CD4-positive, alpha-beta T cell (primary cell): ENCODE data around the gene KCNQ2. TPM values are rescaled to one million over a fixed set of nuclear protein-coding genes. Genes with fewer than 3 reads are reported as not detected.
A peak's percentile ranks its signal among the peaks of the same experiment; 100 is the strongest.

Experiments used
- ATAC-seq: fragments of 200-7000 bp; cut with Tn5 transposase; one replicate; pipeline ENCODE4 v1.10.0; 2022; ENCODE audit warnings: mild to moderate bottlenecking; ENCODE audit not compliant: poor library complexity
- CTCF ChIA-PET: fragments of 350-600 bp; sonication (Branson Sonifier 250); formaldehyde crosslinking; loops from one replicate; lab custom pipeline; 2021; ENCODE audit warnings: antibody characterized with exemption, inconsistent platforms; lab: Charles Lee
- POLR2A ChIA-PET: fragments of 350-600 bp; sonication (Branson Sonifier 250); formaldehyde crosslinking; loops from one replicate; lab custom pipeline; 2021; ENCODE audit warnings: antibody characterized with exemption, inconsistent platforms; lab: Charles Lee
- DNase-seq, 14 experiments: peaks; one replicate each; pipeline ENCODE4 v3.0.0-alpha.2; 2013 to 2020; ENCODE audit warnings: mixed read lengths in 2 of 14
- H3K27ac ChIP-seq, 2 donors: one replicate each; pipeline versions ENCODE4 v1.5.1 to v1.7.0; 2013; ENCODE audit warnings: low read length in 2 of 2, low read depth in 1 of 2, mild to moderate bottlenecking in 1 of 2
- H3K27me3 ChIP-seq, 2 experiments: 1 replicate in 1 of 2; 2 replicates in 1 of 2; pipeline versions ENCODE4 v1.6.1 to v1.7.0; 2013; ENCODE audit warnings: low read length in 2 of 2, control low read depth in 1 of 2, mild to moderate bottlenecking in 1 of 2, moderate library complexity in 1 of 2; ENCODE audit not compliant: insufficient read depth in 2 of 2, control insufficient read depth in 1 of 2
- H3K36me3 ChIP-seq: one replicate; pipeline ENCODE4 v1.6.1; 2013; ENCODE audit warnings: low read length, control low read depth; ENCODE audit not compliant: insufficient read depth
- H3K4me1 ChIP-seq: one replicate; pipeline ENCODE4 v1.6.1; 2013; ENCODE audit warnings: low read length, control low read depth; ENCODE audit not compliant: insufficient read depth
- H3K4me3 ChIP-seq: one replicate; pipeline ENCODE4 v1.5.1; 2013; ENCODE audit warnings: mild to moderate bottlenecking, low read length, moderate library complexity
- H3K9me3 ChIP-seq, 2 experiments: 1 replicate in 1 of 2; 2 replicates in 1 of 2; pipeline versions ENCODE4 v1.6.1 to v1.7.0; 2013; ENCODE audit warnings: low read length in 2 of 2, mild to moderate bottlenecking in 2 of 2, control low read depth in 1 of 2, moderate library complexity in 1 of 2; ENCODE audit not compliant: control insufficient read depth in 1 of 2, insufficient read depth in 1 of 2
- H3K27ac Mint-ChIP-seq: one replicate; pipeline ENCODE4 v1.8.0; 2020; ENCODE audit warnings: mixed read lengths
- H3K27me3 Mint-ChIP-seq: one replicate; pipeline ENCODE4 v1.8.0; 2021; ENCODE audit warnings: mixed read lengths
- H3K36me3 Mint-ChIP-seq: one replicate; pipeline ENCODE4 v1.8.0; 2021; ENCODE audit warnings: low read depth, mixed read lengths
- H3K4me1 Mint-ChIP-seq: one replicate; pipeline ENCODE4 v1.8.0; 2021; ENCODE audit warnings: low read depth, mixed read lengths
- H3K4me3 Mint-ChIP-seq: one replicate; pipeline ENCODE4 v1.8.0; 2020; ENCODE audit warnings: mild to moderate bottlenecking, mixed read lengths
- H3K9me3 Mint-ChIP-seq: one replicate; pipeline ENCODE4 v1.8.0; 2020; ENCODE audit warnings: mixed read lengths
- intact Hi-C, 2 experiments: fragments of 100-400 bp; cut with DNase I in 1 of 2; cut with micrococcal nuclease in 1 of 2; formaldehyde crosslinking; loops; one replicate each; pipeline versions ENCODE4 v1.15.1 to v1.9.0; 2023 to 2025; cut with DNase I, micrococcal nuclease
- total RNA-seq, 174 experiments: library from RNA in 2 of 174; stranded (reverse) in 2 of 174; gene quantifications; one replicate each; pipeline ENCODE4 v1.2.3 and lab custom pipeline; 2021 to 2026
- TF ChIP-seq, protein P1 (sequence below): fragments of 200-600 bp; IDR thresholded peaks from one replicate; pipeline ENCODE4 v1.8.0; 2022; ENCODE audit warnings: antibody characterized with exemption, mild to moderate bottlenecking

Gene KCNQ2
- total RNA-seq, 2 experiments from 2014 or later = not detected

DNA sequence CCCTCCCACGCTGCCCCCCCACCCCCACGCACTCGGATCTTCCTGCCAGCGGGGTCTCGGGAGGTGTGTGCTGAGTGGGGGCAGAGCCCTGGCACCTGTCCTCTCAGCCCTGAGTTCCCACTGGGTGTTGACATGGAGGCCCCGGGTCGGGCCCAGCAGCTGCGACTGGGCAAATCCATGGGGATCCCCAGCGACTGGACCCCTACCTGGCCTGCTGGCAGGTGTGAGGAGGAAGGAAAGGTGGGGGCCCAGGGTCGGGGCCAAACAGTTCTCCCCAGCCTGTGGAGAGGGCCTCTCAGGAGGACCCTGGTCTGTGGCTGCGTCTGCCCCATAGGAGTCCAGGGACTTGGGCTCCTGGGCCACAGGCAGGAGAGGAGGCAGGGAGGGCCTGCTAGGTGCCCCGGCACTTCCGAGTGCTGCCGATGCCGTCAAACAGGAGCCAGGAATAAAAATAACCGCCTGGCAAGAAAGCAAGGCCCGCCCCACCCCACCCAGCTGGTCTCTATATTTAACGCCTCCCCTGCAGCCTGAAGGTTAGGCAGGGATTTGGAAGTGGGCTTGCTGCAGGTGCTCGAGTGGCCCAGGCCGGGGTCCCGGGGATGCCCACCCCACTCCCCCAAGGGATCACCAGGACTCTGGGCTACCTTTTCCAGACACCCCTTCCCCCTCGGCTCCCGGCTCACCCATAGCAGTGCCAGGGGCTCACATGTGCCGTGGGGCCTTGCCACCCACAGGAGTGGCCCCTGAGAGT, 27.9 kb upstream of the KCNQ2 start:
- H3K27me3 ChIP-seq = peaks cover 26 to 34% of the 10 kb centered on the region in 2 experiments
- no peak for ATAC-seq

DNA sequence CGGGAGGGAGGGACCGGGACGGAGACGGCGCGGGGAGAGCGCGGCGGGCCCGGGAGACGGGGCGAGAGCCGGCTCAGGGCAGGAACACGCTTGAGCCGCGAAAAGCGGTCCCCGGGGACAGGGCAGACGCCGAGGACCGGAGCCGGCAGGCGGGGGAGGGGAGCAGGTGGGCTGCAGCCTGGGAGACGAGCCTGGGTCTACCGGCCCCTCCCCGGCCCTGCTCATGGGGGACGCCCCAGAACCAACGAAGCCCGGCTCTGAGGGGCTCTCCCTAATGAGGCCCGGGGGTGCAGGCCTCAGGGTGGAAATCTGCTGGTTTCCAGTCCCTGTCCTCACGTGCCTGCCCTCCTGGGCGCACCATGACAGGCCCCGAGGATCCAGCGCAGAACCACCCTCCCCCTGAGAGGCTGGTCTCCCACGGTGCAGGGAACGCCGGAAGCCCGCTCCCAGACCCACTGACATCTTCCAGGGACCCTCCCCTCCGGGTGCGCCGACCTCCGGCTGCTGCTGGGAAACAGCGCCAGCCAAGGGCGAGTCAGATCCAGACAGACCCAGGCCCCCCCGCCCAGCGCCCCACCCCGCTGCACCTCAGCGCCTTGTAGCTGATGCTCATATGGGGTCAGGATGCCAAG, 27.0 kb upstream of the KCNQ2 start:
- H3K4me3 ChIP-seq = peak overlapping the region; percentile 24
- peaks cover 27% of the 10 kb centered on the region for H3K27me3 Mint-ChIP-seq
- peaks cover 26 to 34% of the 10 kb centered on the region in 2 experiments for H3K27me3 ChIP-seq
- H3K36me3 ChIP-seq = no peaks in the 10 kb centered on the region
- DNase-seq (peak in 1 of 14 experiments; percentile 28), ATAC-seq (peak; percentile 6)
- H3K27ac Mint-ChIP-seq = no peak overlapping the region
- H3K36me3 Mint-ChIP-seq = no peaks in the 10 kb centered on the region
- no peak overlapping the region for H3K4me3 Mint-ChIP-seq
- ChIA-PET CTCF (no interaction called here), POLR2A (no interaction called here)
- H3K4me1 Mint-ChIP-seq = peaks cover 5% of the 10 kb centered on the region
- peaks cover 2% of the 10 kb centered on the region for H3K9me3 Mint-ChIP-seq
- H3K4me1 ChIP-seq = peaks cover 33% of the 10 kb centered on the region
- no peak overlapping the region for H3K27ac ChIP-seq
- peaks cover under 1 to 20% of the 10 kb centered on the region in 2 experiments for H3K9me3 ChIP-seq
- TF ChIP-seq, protein P1, sequence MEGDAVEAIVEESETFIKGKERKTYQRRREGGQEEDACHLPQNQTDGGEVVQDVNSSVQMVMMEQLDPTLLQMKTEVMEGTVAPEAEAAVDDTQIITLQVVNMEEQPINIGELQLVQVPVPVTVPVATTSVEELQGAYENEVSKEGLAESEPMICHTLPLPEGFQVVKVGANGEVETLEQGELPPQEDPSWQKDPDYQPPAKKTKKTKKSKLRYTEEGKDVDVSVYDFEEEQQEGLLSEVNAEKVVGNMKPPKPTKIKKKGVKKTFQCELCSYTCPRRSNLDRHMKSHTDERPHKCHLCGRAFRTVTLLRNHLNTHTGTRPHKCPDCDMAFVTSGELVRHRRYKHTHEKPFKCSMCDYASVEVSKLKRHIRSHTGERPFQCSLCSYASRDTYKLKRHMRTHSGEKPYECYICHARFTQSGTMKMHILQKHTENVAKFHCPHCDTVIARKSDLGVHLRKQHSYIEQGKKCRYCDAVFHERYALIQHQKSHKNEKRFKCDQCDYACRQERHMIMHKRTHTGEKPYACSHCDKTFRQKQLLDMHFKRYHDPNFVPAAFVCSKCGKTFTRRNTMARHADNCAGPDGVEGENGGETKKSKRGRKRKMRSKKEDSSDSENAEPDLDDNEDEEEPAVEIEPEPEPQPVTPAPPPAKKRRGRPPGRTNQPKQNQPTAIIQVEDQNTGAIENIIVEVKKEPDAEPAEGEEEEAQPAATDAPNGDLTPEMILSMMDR = no peak
- intact Hi-C loops = loop anchor here in 1 of 2 experiments (5.0 kb wide), 1 partner anchor 623 kb away; no protein-coding TSS in a partner anchor

More for the DNA sequence above, 27.9 kb upstream of the KCNQ2 start:
- Mint-ChIP-seq H3K36me3 (no peaks in the 10 kb centered on the region), H3K9me3 (peaks cover 2% of the 10 kb centered on the region), H3K4me3 (no peak overlapping the region), H3K27me3 (peaks cover 33% of the 10 kb centered on the region), H3K27ac (no peak overlapping the region), H3K4me1 (peaks cover 5% of the 10 kb centered on the region)
- Histone ChIP-seq H3K27ac (no peak overlapping the region), H3K4me1 (peaks cover 33% of the 10 kb centered on the region), H3K9me3 (peaks cover 9 to 28% of the 10 kb centered on the region in 2 experiments), H3K4me3 (no peak overlapping the region), H3K36me3 (no peaks in the 10 kb centered on the region)
- CTCF ChIA-PET = no interaction called here
- TF ChIP-seq, protein P1 = no peak
- POLR2A ChIA-PET = no interaction called here
- DNase-seq = peak in 1 of 14 experiments; percentile 29
- intact Hi-C loops = no loop called here

DNA sequence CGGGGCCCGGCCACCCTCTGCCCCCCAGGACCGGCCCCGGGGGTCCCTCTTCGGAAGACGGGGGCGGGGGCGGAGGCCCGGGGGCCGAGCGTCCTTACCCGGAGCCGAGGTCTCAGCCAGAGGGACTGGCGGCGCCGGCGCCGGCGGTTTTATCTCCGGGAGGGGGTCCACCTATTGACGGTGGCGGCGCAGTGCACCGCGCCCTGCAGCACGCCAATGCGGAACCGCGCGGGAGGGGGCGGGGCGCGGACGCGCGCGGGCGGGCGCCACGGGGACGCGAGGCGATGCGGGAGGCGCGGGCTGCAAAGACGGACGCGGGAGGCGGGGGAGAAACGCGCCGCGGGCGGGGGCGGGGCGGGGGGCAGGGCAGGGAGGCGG, 26.5 kb upstream of the KCNQ2 start, which contains the start of gene EEF1A2:
Gene EEF1A2, minus strand, starts transcription at position 124 of the 378 bp plus-strand sequence. CDS start 1,320 bp downstream, outside the sequence.
- no peaks in the 10 kb centered on the region for H3K36me3 ChIP-seq
- Mint-ChIP-seq H3K27me3 (peaks cover 25% of the 10 kb centered on the region), H3K36me3 (no peaks in the 10 kb centered on the region), H3K4me1 (peaks cover 5% of the 10 kb centered on the region), H3K4me3 (no peak within 1 kb of the TSS), H3K9me3 (no peaks in the 10 kb centered on the region), H3K27ac (no peak within 1 kb of the TSS)
- ChIA-PET POLR2A (no interaction called here), CTCF (no interaction called here)
- TF ChIP-seq, protein P1 = no peak
- peaks cover 26 to 34% of the 10 kb centered on the region in 2 experiments for H3K27me3 ChIP-seq
- H3K27ac ChIP-seq = no peak within 1 kb of the TSS
- H3K9me3 ChIP-seq = peaks cover 0 to 15% of the 10 kb centered on the region in 2 experiments
- peak within 1 kb of the TSS; percentile 24 for H3K4me3 ChIP-seq
- intact Hi-C loops = loop anchor here in 1 of 2 experiments (5.0 kb wide), 1 partner anchor 623 kb away; no protein-coding TSS in a partner anchor
- H3K4me1 ChIP-seq = peaks cover 33% of the 10 kb centered on the region
- ATAC-seq = peak; percentile 81
- DNase-seq = peak in 13 of 14 experiments; percentile 29 to 85 (median 50)
